ENCODE data around the gene PSMC1.
A peak's percentile ranks its signal among the peaks of the same experiment; 100 is the strongest.
"Not testable (repeated sequence)": the region's sequence is repeated elsewhere in the genome, so short reads cannot be mapped to it uniquely, and the experiment has no call there.

PSMC1 gene

GRCh38 chr14:90256354-90257131, at the start of gene PSMC1:
PSMC1 (plus strand) TSS chr14:90256553; CDS start chr14:90256598, 45 bp downstream.
- peaks cover 39% of the 10 kb centered on the region for H3K79me2 ChIP-seq (ENCODE audit: control insufficient read depth, insufficient read depth, low read length, unreplicated experiment)

GRCh38 chr14:90213099-90213748, 43.1 kb upstream of the PSMC1 start:
- Histone ChIP-seq H3K36me3 (ENCODE audit: insufficient read depth, low read length) (no peaks in the 10 kb centered on the region), H3K27ac (ENCODE audit: low read depth, low read length) (no peak overlapping the region), H3K4me1 (ENCODE audit: control insufficient read depth, insufficient read depth, low read length, unreplicated experiment) (no peaks in the 10 kb centered on the region), H3K27me3 (ENCODE audit: insufficient read depth, low read length) (peaks cover 44% of the 10 kb centered on the region), H2AFZ (ENCODE audit: low read length, unreplicated experiment) (no peak overlapping the region), H3K79me2 (ENCODE audit: control insufficient read depth, insufficient read depth, low read length, unreplicated experiment) (no peaks in the 10 kb centered on the region), H3K4me3 (ENCODE audit: low read depth, low read length) (no peak overlapping the region)

More at GRCh38 chr14:90256354-90257131, at the start of gene PSMC1:
- peaks cover 21% of the 10 kb centered on the region for H3K4me1 ChIP-seq (ENCODE audit: control insufficient read depth, insufficient read depth, low read length, unreplicated experiment)
- H3K4me3 ChIP-seq (ENCODE audit: low read depth, low read length): peak within 1 kb of the TSS; percentile 89
- H3K27me3 ChIP-seq (ENCODE audit: insufficient read depth, low read length): no peaks in the 10 kb centered on the region
- H3K36me3 ChIP-seq (ENCODE audit: insufficient read depth, low read length): peaks cover 24% of the 10 kb centered on the region
- peak within 1 kb of the TSS; percentile 75 for H3K27ac ChIP-seq (ENCODE audit: low read depth, low read length)
- H2AFZ ChIP-seq (ENCODE audit: low read length, unreplicated experiment): peak within 1 kb of the TSS; percentile 100

GRCh38 chr14:90228478-90228877, 27.9 kb upstream of the PSMC1 start:
- no peak overlapping the region for H2AFZ ChIP-seq (ENCODE audit: low read length, unreplicated experiment)
- H3K4me3 ChIP-seq (ENCODE audit: low read depth, low read length): no peak overlapping the region
- no peak overlapping the region for H3K27ac ChIP-seq (ENCODE audit: low read depth, low read length)
- H3K27me3 ChIP-seq (ENCODE audit: insufficient read depth, low read length): peaks cover 41% of the 10 kb centered on the region
- no peaks in the 10 kb centered on the region for H3K36me3 ChIP-seq (ENCODE audit: insufficient read depth, low read length)
- no peaks in the 10 kb centered on the region for H3K4me1 ChIP-seq (ENCODE audit: control insufficient read depth, insufficient read depth, low read length, unreplicated experiment)
- H3K79me2 ChIP-seq (ENCODE audit: control insufficient read depth, insufficient read depth, low read length, unreplicated experiment): no peaks in the 10 kb centered on the region

- H3K27ac ChIP-seq (ENCODE audit: low read depth, low read length); H3K79me2 ChIP-seq (ENCODE audit: control insufficient read depth, insufficient read depth, low read length, unreplicated experiment); H3K4me3 ChIP-seq (ENCODE audit: low read depth, low read length); H2AFZ ChIP-seq (ENCODE audit: low read length, unreplicated experiment); H3K36me3 ChIP-seq (ENCODE audit: insufficient read depth, low read length); H3K4me1 ChIP-seq (ENCODE audit: control insufficient read depth, insufficient read depth, low read length, unreplicated experiment): not testable (repeated sequence)
- H3K27me3 ChIP-seq (ENCODE audit: insufficient read depth, low read length): peaks cover 35% of the 10 kb centered on the region
These were observed 26.4 kb upstream of the PSMC1 start for GRCh38 chr14:90229942-90230341.

GRCh38 chr14:90235179-90235976, 21.0 kb upstream of the PSMC1 start:
- Histone ChIP-seq H3K4me3 (ENCODE audit: low read depth, low read length) (no peak overlapping the region), H3K79me2 (ENCODE audit: control insufficient read depth, insufficient read depth, low read length, unreplicated experiment) (no peaks in the 10 kb centered on the region), H2AFZ (ENCODE audit: low read length, unreplicated experiment) (no peak overlapping the region), H3K36me3 (ENCODE audit: insufficient read depth, low read length) (no peaks in the 10 kb centered on the region), H3K27me3 (ENCODE audit: insufficient read depth, low read length) (peaks cover 29% of the 10 kb centered on the region), H3K4me1 (ENCODE audit: control insufficient read depth, insufficient read depth, low read length, unreplicated experiment) (no peaks in the 10 kb centered on the region), H3K27ac (ENCODE audit: low read depth, low read length) (no peak overlapping the region)

- Histone ChIP-seq H3K4me1 (ENCODE audit: control insufficient read depth, insufficient read depth, low read length, unreplicated experiment) (no peaks in the 10 kb centered on the region), H3K27me3 (ENCODE audit: insufficient read depth, low read length) (peaks cover 40% of the 10 kb centered on the region), H3K36me3 (ENCODE audit: insufficient read depth, low read length) (no peaks in the 10 kb centered on the region), H2AFZ (ENCODE audit: low read length, unreplicated experiment) (no peak overlapping the region), H3K27ac (ENCODE audit: low read depth, low read length) (no peak overlapping the region), H3K4me3 (ENCODE audit: low read depth, low read length) (no peak overlapping the region), H3K79me2 (ENCODE audit: control insufficient read depth, insufficient read depth, low read length, unreplicated experiment) (no peaks in the 10 kb centered on the region)
These were observed 17.2 kb upstream of the PSMC1 start for GRCh38 chr14:90239139-90239538.

GRCh38 chr14:90242444-90242843, 13.9 kb upstream of the PSMC1 start:
- no peak overlapping the region for H3K27ac ChIP-seq (ENCODE audit: low read depth, low read length)
- no peak overlapping the region for H3K4me3 ChIP-seq (ENCODE audit: low read depth, low read length)
- no peaks in the 10 kb centered on the region for H3K79me2 ChIP-seq (ENCODE audit: control insufficient read depth, insufficient read depth, low read length, unreplicated experiment)
- H2AFZ ChIP-seq (ENCODE audit: low read length, unreplicated experiment): no peak overlapping the region
- peaks cover 35% of the 10 kb centered on the region for H3K27me3 ChIP-seq (ENCODE audit: insufficient read depth, low read length)
- no peaks in the 10 kb centered on the region for H3K36me3 ChIP-seq (ENCODE audit: insufficient read depth, low read length)
- H3K4me1 ChIP-seq (ENCODE audit: control insufficient read depth, insufficient read depth, low read length, unreplicated experiment): no peaks in the 10 kb centered on the region

GRCh38 chr14:90246936-90247335, 9.4 kb upstream of the PSMC1 start:
- Histone ChIP-seq H3K36me3 (ENCODE audit: insufficient read depth, low read length) (no peaks in the 10 kb centered on the region), H3K4me1 (ENCODE audit: control insufficient read depth, insufficient read depth, low read length, unreplicated experiment) (no peaks in the 10 kb centered on the region), H3K4me3 (ENCODE audit: low read depth, low read length) (no peak overlapping the region), H3K27ac (ENCODE audit: low read depth, low read length) (no peak overlapping the region), H3K79me2 (ENCODE audit: control insufficient read depth, insufficient read depth, low read length, unreplicated experiment) (no peaks in the 10 kb centered on the region), H3K27me3 (ENCODE audit: insufficient read depth, low read length) (peaks cover 21% of the 10 kb centered on the region), H2AFZ (ENCODE audit: low read length, unreplicated experiment) (no peak overlapping the region)

- peaks cover 17% of the 10 kb centered on the region for H3K27me3 ChIP-seq (ENCODE audit: insufficient read depth, low read length)
- H3K4me3 ChIP-seq (ENCODE audit: low read depth, low read length); H3K27ac ChIP-seq (ENCODE audit: low read depth, low read length); H3K36me3 ChIP-seq (ENCODE audit: insufficient read depth, low read length); H2AFZ ChIP-seq (ENCODE audit: low read length, unreplicated experiment); H3K79me2 ChIP-seq (ENCODE audit: control insufficient read depth, insufficient read depth, low read length, unreplicated experiment); H3K4me1 ChIP-seq (ENCODE audit: control insufficient read depth, insufficient read depth, low read length, unreplicated experiment): not testable (repeated sequence)
These were observed 8.9 kb upstream of the PSMC1 start for GRCh38 chr14:90247441-90247840.

GRCh38 chr14:90248594-90248993, 7.8 kb upstream of the PSMC1 start:
- H3K36me3 ChIP-seq (ENCODE audit: insufficient read depth, low read length): no peaks in the 10 kb centered on the region
- H3K27me3 ChIP-seq (ENCODE audit: insufficient read depth, low read length): peaks cover 16% of the 10 kb centered on the region
- H3K27ac ChIP-seq (ENCODE audit: low read depth, low read length): no peak overlapping the region
- H2AFZ ChIP-seq (ENCODE audit: low read length, unreplicated experiment): no peak overlapping the region
- H3K79me2 ChIP-seq (ENCODE audit: control insufficient read depth, insufficient read depth, low read length, unreplicated experiment): no peaks in the 10 kb centered on the region
- H3K4me3 ChIP-seq (ENCODE audit: low read depth, low read length): no peak overlapping the region
- H3K4me1 ChIP-seq (ENCODE audit: control insufficient read depth, insufficient read depth, low read length, unreplicated experiment): no peaks in the 10 kb centered on the region
